Measurements from ENCODE around the gene LMOD1. TPM values are rescaled to one million over a fixed set of nuclear protein-coding genes. Genes with fewer than 3 reads are reported as not detected.

LMOD1 gene
- total RNA-seq, 1 donor from 2014 or later, result 9.2 TPM

- H3K27ac ChIP-seq (replicated peaks), result peak within 1 kb of the TSS; percentile 88
- H3K36me3 ChIP-seq, result peaks cover 33% of the 10 kb centered on the region
- peak; percentile 96 for DNase-seq
- peak within 1 kb of the TSS; percentile 91 for H3K4me3 ChIP-seq
- no peak for TF ChIP-seq CTCF (IDR thresholded peaks at IDR 0.05; ENCODE audit: borderline replicate concordance)
- no peaks in the 10 kb centered on the region for H3K9me3 ChIP-seq (replicated peaks)
- peaks cover 20% of the 10 kb centered on the region for H3K4me1 ChIP-seq
- intact Hi-C loops (cut with micrococcal nuclease), result no loop called here
- no peaks in the 10 kb centered on the region for H3K27me3 ChIP-seq (ENCODE audit: low read depth)
Observed at GRCh38 chr1:201955009-201955728, 8.8 kb upstream of the LMOD1 start, which contains the start of gene TIMM17A. TIMM17A (plus strand) TSS chr1:201955503; CDS start chr1:201955527, 24 bp downstream.

- Histone ChIP-seq H3K4me3 (peak overlapping the region; percentile 91), H3K4me1 (peaks cover 20% of the 10 kb centered on the region), H3K27me3 (ENCODE audit: low read depth) (no peaks in the 10 kb centered on the region), H3K9me3 (replicated peaks) (no peaks in the 10 kb centered on the region), H3K36me3 (peaks cover 26% of the 10 kb centered on the region), H3K27ac (replicated peaks) (peak overlapping the region; percentile 88)
- intact Hi-C loops (cut with micrococcal nuclease), result no loop called here
- DNase-seq, result no peak
- no peak for TF ChIP-seq CTCF (IDR thresholded peaks at IDR 0.05; ENCODE audit: borderline replicate concordance)
Observed at GRCh38 chr1:201954263-201955008, 8.1 kb upstream of the LMOD1 start.

GRCh38 chr1:201949491-201949890 lies 3.1 kb upstream of the LMOD1 start:
- intact Hi-C loops (cut with micrococcal nuclease), result no loop called here
- H3K27me3 ChIP-seq (ENCODE audit: low read depth), result peaks cover 12% of the 10 kb centered on the region
- H3K36me3 ChIP-seq, result no peaks in the 10 kb centered on the region
- H3K27ac ChIP-seq (replicated peaks), result peak overlapping the region; percentile 63
- H3K4me3 ChIP-seq, result no peak overlapping the region
- no peaks in the 10 kb centered on the region for H3K9me3 ChIP-seq (replicated peaks)
- no peak for TF ChIP-seq CTCF (IDR thresholded peaks at IDR 0.05; ENCODE audit: borderline replicate concordance)
- H3K4me1 ChIP-seq, result peaks cover 25% of the 10 kb centered on the region
- no peak for DNase-seq

- no peak for DNase-seq
- Histone ChIP-seq H3K4me3 (no peak overlapping the region), H3K27me3 (ENCODE audit: low read depth) (peaks cover 12% of the 10 kb centered on the region), H3K36me3 (no peaks in the 10 kb centered on the region), H3K27ac (replicated peaks) (peak overlapping the region; percentile 75), H3K4me1 (peaks cover 25% of the 10 kb centered on the region), H3K9me3 (replicated peaks) (no peaks in the 10 kb centered on the region)
- no peak for TF ChIP-seq CTCF (IDR thresholded peaks at IDR 0.05; ENCODE audit: borderline replicate concordance)
- intact Hi-C loops (cut with micrococcal nuclease), result no loop called here
Observed at GRCh38 chr1:201947697-201948008, 1.3 kb upstream of the LMOD1 start.

GRCh38 chr1:201945863-201946223 lies 505 bp downstream of the LMOD1 start:
- Histone ChIP-seq H3K4me3 (peak overlapping the region; percentile 69), H3K9me3 (replicated peaks) (no peaks in the 10 kb centered on the region), H3K36me3 (no peaks in the 10 kb centered on the region), H3K4me1 (peaks cover 30% of the 10 kb centered on the region), H3K27me3 (ENCODE audit: low read depth) (peaks cover 19% of the 10 kb centered on the region), H3K27ac (replicated peaks) (peak overlapping the region; percentile 75)
- no peak for TF ChIP-seq CTCF (IDR thresholded peaks at IDR 0.05; ENCODE audit: borderline replicate concordance)
- intact Hi-C loops (cut with micrococcal nuclease), result no loop called here
- DNase-seq, result no peak
